GM23248 (cell line): Measurements from ENCODE around the gene ANKRD63. TPM values are rescaled to one million over a fixed set of nuclear protein-coding genes. Genes with fewer than 3 reads are reported as not detected.

Experiments
- DNase-seq: peaks from one replicate; pipeline ENCODE4 v3.0.0-alpha.2; 2015
- H2AFZ ChIP-seq: fragments of 200-600 bp; sonication (generic); 2 replicates; pipeline ENCODE4 v1.6.1; 2016; ENCODE audit warnings: antibody characterized with exemption
- H3F3A ChIP-seq: fragments of 200-600 bp; sonication (generic); 2 replicates; pipeline ENCODE4 v1.6.1; 2016; ENCODE audit warnings: mild to moderate bottlenecking, antibody characterized with exemption, mixed run types; ENCODE audit not compliant: insufficient read depth
- H3K27ac ChIP-seq: fragments of 200-600 bp; sonication (generic); 2 replicates; pipeline ENCODE4 v1.5.1; 2016; ENCODE audit warnings: mild to moderate bottlenecking
- H3K27me3 ChIP-seq: fragments of 200-600 bp; sonication (generic); replicated peaks from 2 replicates; pipeline ENCODE4 v1.6.1; 2016; ENCODE audit warnings: mild to moderate bottlenecking; ENCODE audit not compliant: insufficient read depth
- H3K36me3 ChIP-seq: fragments of 200-600 bp; sonication (generic); 2 replicates; pipeline ENCODE4 v1.6.1; 2016; ENCODE audit warnings: low read depth, mild to moderate bottlenecking
- H3K4me1 ChIP-seq: fragments of 200-600 bp; sonication (generic); 2 replicates; pipeline ENCODE4 v1.6.1; 2016; ENCODE audit warnings: mild to moderate bottlenecking; ENCODE audit not compliant: insufficient read depth
- H3K4me2 ChIP-seq: fragments of 200-600 bp; sonication (generic); one replicate; pipeline ENCODE4 v1.6.1; 2016; ENCODE audit warnings: mild to moderate bottlenecking; ENCODE audit not compliant: unreplicated experiment
- H3K4me3 ChIP-seq: fragments of 200-600 bp; sonication (generic); 2 replicates; pipeline ENCODE4 v1.5.1; 2016; ENCODE audit warnings: mild to moderate bottlenecking
- H3K79me2 ChIP-seq: fragments of 200-600 bp; sonication (generic); 2 replicates; pipeline ENCODE4 v1.6.1; 2016; ENCODE audit warnings: mild to moderate bottlenecking; ENCODE audit not compliant: insufficient read depth
- H3K9ac ChIP-seq: fragments of 200-600 bp; sonication (generic); 2 replicates; pipeline ENCODE4 v1.6.1; 2016; ENCODE audit warnings: mild to moderate bottlenecking
- H3K9me2 ChIP-seq: fragments of 200-600 bp; sonication (generic); 2 replicates; pipeline ENCODE4 v1.6.1; 2016; ENCODE audit warnings: mixed run types, mild to moderate bottlenecking, moderate library complexity; ENCODE audit not compliant: insufficient read depth
- H3K9me3 ChIP-seq: fragments of 200-600 bp; sonication (generic); one replicate; pipeline ENCODE4 v1.6.1; 2017; ENCODE audit warnings: low read depth
- H4K20me1 ChIP-seq: fragments of 200-600 bp; sonication (generic); 2 replicates; pipeline ENCODE4 v1.6.0; 2016; ENCODE audit not compliant: insufficient read depth
- EZH2 ChIP-seq: fragments of 200-600 bp; sonication (generic); IDR thresholded peaks from 2 replicates; pipeline ENCODE4 v1.6.1; 2018; ENCODE audit warnings: antibody characterized with exemption, mild to moderate bottlenecking; ENCODE audit not compliant: insufficient read depth, poor library complexity, severe bottlenecking
- EZH2phosphoT487 ChIP-seq: fragments of 200-600 bp; sonication (generic); IDR thresholded peaks from 2 replicates; pipeline ENCODE4 v1.6.1; 2018; ENCODE audit warnings: antibody characterized with exemption, moderate library complexity, mild to moderate bottlenecking, low read depth; ENCODE audit not compliant: insufficient read depth
- WGBS, 2 experiments: methylation state at CpG; one replicate each; pipeline ENCODE4 v1.1.6; 2015 to 2017; ENCODE audit warnings: low lambda C conversion rate in 2 of 2, low coverage in 1 of 2; ENCODE audit errors: missing lambda C conversion rate in 2 of 2; 5-methylcytosine and 5-hydroxymethylcytosine counted together
- in situ Hi-C: fragments of 300-500 bp; cut with MboI; formaldehyde crosslinking; loops from 2 replicates; pipeline ENCODE4 v1.15.0; 2020
- polyA plus RNA-seq: library from polyadenylated mRNA; unstranded; fragments of >200 nt; fragmentation: Nextera tagmentation; extraction: Ambion mirVana; gene quantifications from 2 replicates; pipeline ENCODE4 v1.2.1, GENCODE V29; 2016
- total RNA-seq: library from RNA; depleted of rRNA; stranded (reverse); fragments of >200 nt; shearing (Covaris generic); gene quantifications from 2 replicates; pipeline ENCODE4 v1.2.3, GENCODE V29; 2014

ANKRD63 gene
- total and polyA plus RNA-seq, 2 experiments from 2014 or later = not detected

- no peak for DNase-seq
- H3K27me3 ChIP-seq = no peaks in the 10 kb centered on the region; the same call in 1 of the 2 replicates
- no peak overlapping the region for H3K4me3 ChIP-seq
- WGBS, 2 experiments = 66 to 67% methylated on average over 7 of the region's 7 CpGs
- no peaks in the 10 kb centered on the region for H3K9me3 ChIP-seq
- H2AFZ ChIP-seq = no peak overlapping the region
- no peaks in the 10 kb centered on the region for H3K79me2 ChIP-seq
- H3K9ac ChIP-seq = no peak overlapping the region
- no peaks in the 10 kb centered on the region for H4K20me1 ChIP-seq
- H3F3A ChIP-seq = no peaks in the 10 kb centered on the region
- no peak overlapping the region for H3K27ac ChIP-seq
- H3K9me2 ChIP-seq = no peaks in the 10 kb centered on the region
- TF ChIP-seq EZH2 = no peak
- no peak for TF ChIP-seq EZH2phosphoT487
- no peaks in the 10 kb centered on the region for H3K36me3 ChIP-seq
- in situ Hi-C loops = no loop called here
- no peak overlapping the region for H3K4me2 ChIP-seq
- no peaks in the 10 kb centered on the region for H3K4me1 ChIP-seq
Observed at GRCh38 chr15:40306908-40307307, 24.0 kb upstream of the ANKRD63 start.

- no peaks in the 10 kb centered on the region for H4K20me1 ChIP-seq
- H3K9me2 ChIP-seq = no peaks in the 10 kb centered on the region
- in situ Hi-C loops = no loop called here
- WGBS, 2 experiments = 83 to 85% methylated on average over 5 of the region's 5 CpGs
- H3F3A ChIP-seq = no peaks in the 10 kb centered on the region
- no peaks in the 10 kb centered on the region for H3K36me3 ChIP-seq
- no peaks in the 10 kb centered on the region for H3K79me2 ChIP-seq
- H2AFZ ChIP-seq = no peak overlapping the region
- no peaks in the 10 kb centered on the region for H3K9me3 ChIP-seq
- no peaks in the 10 kb centered on the region for H3K4me1 ChIP-seq
- no peak for DNase-seq
- H3K4me2 ChIP-seq = no peak overlapping the region
- no peak for TF ChIP-seq EZH2
- no peak for TF ChIP-seq EZH2phosphoT487
- H3K9ac ChIP-seq = no peak overlapping the region
- no peak overlapping the region for H3K4me3 ChIP-seq
- H3K27me3 ChIP-seq = no peaks in the 10 kb centered on the region; the same call in 1 of the 2 replicates
- H3K27ac ChIP-seq = no peak overlapping the region
Observed at GRCh38 chr15:40306371-40306770, 23.5 kb upstream of the ANKRD63 start.

GRCh38 chr15:40305281-40305680 is 22.4 kb upstream of the ANKRD63 start:
- no peaks in the 10 kb centered on the region for H4K20me1 ChIP-seq
- no peaks in the 10 kb centered on the region for H3K79me2 ChIP-seq
- no peak for TF ChIP-seq EZH2
- no peak overlapping the region for H3K9ac ChIP-seq
- 58 to 74% methylated on average over 4 of the region's 4 CpGs for whole genome bisulfite sequencing, 2 experiments
- H3F3A ChIP-seq = no peaks in the 10 kb centered on the region
- no peak overlapping the region for H3K4me2 ChIP-seq
- H3K27ac ChIP-seq = no peak overlapping the region
- no peaks in the 10 kb centered on the region for H3K9me2 ChIP-seq
- no peaks in the 10 kb centered on the region for H3K4me1 ChIP-seq
- H3K36me3 ChIP-seq = no peaks in the 10 kb centered on the region
- H3K27me3 ChIP-seq = peaks cover 7% of the 10 kb centered on the region; the same call in 1 of the 2 replicates
- no peak overlapping the region for H2AFZ ChIP-seq
- no peaks in the 10 kb centered on the region for H3K9me3 ChIP-seq
- no peak overlapping the region for H3K4me3 ChIP-seq
- in situ Hi-C loops = no loop called here
- DNase-seq = no peak

- no peak overlapping the region for H3K27ac ChIP-seq
- 45 to 50% methylated on average over 2 of the region's 2 CpGs for WGBS, 2 experiments
- H2AFZ ChIP-seq = no peak overlapping the region
Observed at GRCh38 chr15:40303576-40303975, 20.7 kb upstream of the ANKRD63 start.

GRCh38 chr15:40302981-40303380 is 20.1 kb upstream of the ANKRD63 start:
- in situ Hi-C loops = no loop called here
- H3K9me2 ChIP-seq = no peaks in the 10 kb centered on the region
- H3K4me1 ChIP-seq = no peaks in the 10 kb centered on the region
- H3K27me3 ChIP-seq = peaks cover 7% of the 10 kb centered on the region; the same call in 1 of the 2 replicates
- no peak overlapping the region for H3K27ac ChIP-seq
- no peaks in the 10 kb centered on the region for H3K9me3 ChIP-seq
- no peak overlapping the region for H3K9ac ChIP-seq
- no peaks in the 10 kb centered on the region for H3F3A ChIP-seq
- H3K4me3 ChIP-seq = no peak overlapping the region
- no peak for TF ChIP-seq EZH2
- TF ChIP-seq EZH2phosphoT487 = no peak
- H4K20me1 ChIP-seq = no peaks in the 10 kb centered on the region
- no peak overlapping the region for H2AFZ ChIP-seq
- no peak overlapping the region for H3K4me2 ChIP-seq
- no peaks in the 10 kb centered on the region for H3K36me3 ChIP-seq
- DNase-seq = no peak
- WGBS, 2 experiments = 66 to 71% methylated on average over 10 to 11 of the region's 11 CpGs
- H3K79me2 ChIP-seq = no peaks in the 10 kb centered on the region

More at GRCh38 chr15:40303576-40303975, 20.7 kb upstream of the ANKRD63 start:
- in situ Hi-C loops = no loop called here
- Histone ChIP-seq H3K4me3 (no peak overlapping the region), H3K36me3 (no peaks in the 10 kb centered on the region), H3K79me2 (no peaks in the 10 kb centered on the region), H4K20me1 (no peaks in the 10 kb centered on the region), H3K4me2 (no peak overlapping the region), H3K9me3 (no peaks in the 10 kb centered on the region), H3K27me3 (peaks cover 7% of the 10 kb centered on the region; the same call in 1 of the 2 replicates), H3K9me2 (no peaks in the 10 kb centered on the region), H3K9ac (no peak overlapping the region), H3K4me1 (no peaks in the 10 kb centered on the region), H3F3A (no peaks in the 10 kb centered on the region)
- TF ChIP-seq EZH2phosphoT487 = no peak
- no peak for TF ChIP-seq EZH2
- DNase-seq = no peak
